Adipocyte (in vitro differentiated cells): ENCODE results near the gene PSTPIP2.

Source experiments
- DNase-seq: peaks from one replicate; pipeline ENCODE4 v3.0.0-alpha.2; 2015; ENCODE audit warnings: low read depth
- H3K27me3 ChIP-seq: replicated peaks from 2 replicates; pipeline ENCODE4 v1.7.0; 2013; ENCODE audit warnings: mild to moderate bottlenecking, low read length, moderate library complexity; ENCODE audit not compliant: control insufficient read depth, insufficient read depth
- H3K36me3 ChIP-seq: 2 replicates; pipeline ENCODE4 v1.7.0; 2013; ENCODE audit warnings: low read length, mild to moderate bottlenecking, moderate library complexity; ENCODE audit not compliant: control insufficient read depth, insufficient read depth, severe bottlenecking
- H3K4me1 ChIP-seq: 2 replicates; pipeline ENCODE4 v1.7.0; 2013; ENCODE audit warnings: mild to moderate bottlenecking, low read length, moderate library complexity; ENCODE audit not compliant: control insufficient read depth, insufficient read depth
- H3K4me3 ChIP-seq: 2 replicates; pipeline ENCODE4 v1.7.0; 2013; ENCODE audit warnings: mild to moderate bottlenecking, low read length, moderate library complexity
- H3K9ac ChIP-seq: 2 replicates; pipeline ENCODE4 v1.7.0; 2013; ENCODE audit warnings: mild to moderate bottlenecking, low read length, moderate library complexity
- H3K9me3 ChIP-seq: 2 replicates; pipeline ENCODE4 v1.7.0; 2013; ENCODE audit warnings: mild to moderate bottlenecking, low read length, moderate library complexity; ENCODE audit not compliant: control insufficient read depth

Gene PSTPIP2

GRCh38 chr18:46068763-46069162, 3.3 kb downstream of the PSTPIP2 start:
- Histone ChIP-seq H3K27me3 (no peaks in the 10 kb centered on the region), H3K9ac (no peak overlapping the region), H3K9me3 (no peaks in the 10 kb centered on the region), H3K36me3 (no peaks in the 10 kb centered on the region), H3K4me1 (peaks cover 19% of the 10 kb centered on the region), H3K4me3 (no peak overlapping the region)
- no peak for DNase-seq

- DNase-seq: no peak
- no peaks in the 10 kb centered on the region for H3K9me3 ChIP-seq
These were observed 4.5 kb downstream of the PSTPIP2 start for GRCh38 chr18:46067438-46068007.

GRCh38 chr18:46062781-46063180, 9.3 kb downstream of the PSTPIP2 start:
- Histone ChIP-seq H3K9me3 (no peaks in the 10 kb centered on the region), H3K27me3 (no peaks in the 10 kb centered on the region), H3K4me1 (no peaks in the 10 kb centered on the region), H3K9ac (no peak overlapping the region), H3K4me3 (no peak overlapping the region), H3K36me3 (no peaks in the 10 kb centered on the region)
- no peak for DNase-seq

More at GRCh38 chr18:46067438-46068007, 4.5 kb downstream of the PSTPIP2 start:
- H3K9ac ChIP-seq: no peak overlapping the region
- no peaks in the 10 kb centered on the region for H3K27me3 ChIP-seq
- peaks cover 18% of the 10 kb centered on the region for H3K4me1 ChIP-seq
- H3K4me3 ChIP-seq: no peak overlapping the region
- H3K36me3 ChIP-seq: no peaks in the 10 kb centered on the region

GRCh38 chr18:46061796-46062195, 10.3 kb downstream of the PSTPIP2 start:
- Histone ChIP-seq H3K27me3 (no peaks in the 10 kb centered on the region), H3K4me3 (no peak overlapping the region), H3K36me3 (no peaks in the 10 kb centered on the region), H3K9me3 (no peaks in the 10 kb centered on the region), H3K9ac (no peak overlapping the region), H3K4me1 (no peaks in the 10 kb centered on the region)
- no peak for DNase-seq

- Histone ChIP-seq H3K4me3 (no peak overlapping the region), H3K9ac (no peak overlapping the region)
- no peak for DNase-seq
These were observed 10.7 kb downstream of the PSTPIP2 start for GRCh38 chr18:46061387-46061786.

GRCh38 chr18:46060359-46060841, 11.7 kb downstream of the PSTPIP2 start:
- no peaks in the 10 kb centered on the region for H3K4me1 ChIP-seq
- no peaks in the 10 kb centered on the region for H3K36me3 ChIP-seq
- no peak overlapping the region for H3K4me3 ChIP-seq
- DNase-seq: no peak
- no peaks in the 10 kb centered on the region for H3K27me3 ChIP-seq
- no peaks in the 10 kb centered on the region for H3K9me3 ChIP-seq
- no peak overlapping the region for H3K9ac ChIP-seq

More at GRCh38 chr18:46061387-46061786, 10.7 kb downstream of the PSTPIP2 start:
- Histone ChIP-seq H3K9me3 (no peaks in the 10 kb centered on the region), H3K36me3 (no peaks in the 10 kb centered on the region), H3K27me3 (no peaks in the 10 kb centered on the region), H3K4me1 (no peaks in the 10 kb centered on the region)

- Histone ChIP-seq H3K9ac (no peak overlapping the region), H3K36me3 (no peaks in the 10 kb centered on the region), H3K4me1 (peaks cover 25% of the 10 kb centered on the region), H3K9me3 (no peaks in the 10 kb centered on the region), H3K27me3 (no peaks in the 10 kb centered on the region), H3K4me3 (no peak overlapping the region)
- DNase-seq: no peak
These were observed 16.2 kb downstream of the PSTPIP2 start for GRCh38 chr18:46055838-46056230.

- no peak overlapping the region for H3K9ac ChIP-seq
- H3K36me3 ChIP-seq: no peaks in the 10 kb centered on the region
- H3K4me1 ChIP-seq: peaks cover 25% of the 10 kb centered on the region
- no peaks in the 10 kb centered on the region for H3K27me3 ChIP-seq
- H3K4me3 ChIP-seq: no peak overlapping the region
- DNase-seq: no peak
- no peaks in the 10 kb centered on the region for H3K9me3 ChIP-seq
These were observed 16.9 kb downstream of the PSTPIP2 start for GRCh38 chr18:46054956-46055837.

GRCh38 chr18:46053368-46054095, 18.5 kb downstream of the PSTPIP2 start:
- H3K4me1 ChIP-seq: peaks cover 25% of the 10 kb centered on the region
- DNase-seq: peak; percentile 82

GRCh38 chr18:46051731-46052461, 20.2 kb downstream of the PSTPIP2 start:
- Histone ChIP-seq H3K36me3 (no peaks in the 10 kb centered on the region), H3K4me1 (peaks cover 25% of the 10 kb centered on the region), H3K9me3 (no peaks in the 10 kb centered on the region), H3K27me3 (no peaks in the 10 kb centered on the region), H3K4me3 (no peak overlapping the region), H3K9ac (no peak overlapping the region)
- peak; percentile 92 for DNase-seq

More at GRCh38 chr18:46053368-46054095, 18.5 kb downstream of the PSTPIP2 start:
- Histone ChIP-seq H3K4me3 (no peak overlapping the region), H3K36me3 (no peaks in the 10 kb centered on the region), H3K9ac (no peak overlapping the region), H3K9me3 (no peaks in the 10 kb centered on the region), H3K27me3 (no peaks in the 10 kb centered on the region)
